ENCODE measurements around the gene PRPF18. TPM values are rescaled to one million over a fixed set of nuclear protein-coding genes. Genes with fewer than 3 reads are reported as not detected.

The PRPF18 gene
- total RNA-seq, 1 experiment from 2014 or later, result 13.4 TPM

DNA sequence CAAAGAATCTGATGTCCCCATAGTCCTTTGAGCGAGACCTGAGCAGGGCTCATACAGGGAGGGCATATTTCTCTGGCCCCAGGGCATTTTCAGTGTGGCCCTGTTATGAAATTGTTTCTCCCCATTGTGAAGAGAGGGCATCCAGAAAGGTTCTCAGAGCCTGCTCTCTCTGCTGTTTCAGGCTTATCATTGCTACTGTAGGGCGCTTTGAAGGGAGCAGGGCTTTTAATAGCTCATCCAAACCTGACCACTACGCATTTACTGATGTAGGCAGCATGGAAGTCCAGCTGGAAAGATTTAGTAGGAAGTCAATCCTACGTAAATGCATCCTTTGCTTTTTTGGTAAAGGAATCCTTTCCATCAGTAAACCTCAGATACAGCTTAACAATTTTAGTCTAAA lies 68.1 kb downstream of the PRPF18 start:
- Mint-ChIP-seq H3K36me3 (peaks cover 5% of the 10 kb centered on the region; the same call in 1 of the 2 replicates), H3K9me3 (no peaks in the 10 kb centered on the region), H3K4me3 (no peak overlapping the region), H3K4me1 (peaks cover 1% of the 10 kb centered on the region), H3K27me3 (ENCODE audit: low read depth) (no peaks in the 10 kb centered on the region), H3K27ac (no peak overlapping the region)
- POLR2A ChIA-PET, result no interaction called here
- DNase-seq (ENCODE audit: low spot score), result no peak
- CTCF ChIA-PET, result interaction anchor here (0.9 kb wide), 1 partner anchor 42 kb away, joined by 3 read pairs; no protein-coding TSS in a partner anchor
- TF ChIP-seq, protein P1, sequence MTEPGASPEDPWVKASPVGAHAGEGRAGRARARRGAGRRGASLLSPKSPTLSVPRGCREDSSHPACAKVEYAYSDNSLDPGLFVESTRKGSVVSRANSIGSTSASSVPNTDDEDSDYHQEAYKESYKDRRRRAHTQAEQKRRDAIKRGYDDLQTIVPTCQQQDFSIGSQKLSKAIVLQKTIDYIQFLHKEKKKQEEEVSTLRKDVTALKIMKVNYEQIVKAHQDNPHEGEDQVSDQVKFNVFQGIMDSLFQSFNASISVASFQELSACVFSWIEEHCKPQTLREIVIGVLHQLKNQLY (CRISPR knock-in tag; IDR thresholded peaks at IDR 0.05), result no peak
- TF ChIP-seq ATF1 (CRISPR knock-in tag; IDR thresholded peaks at IDR 0.05) (no peak), ZNF396 (CRISPR knock-in tag; IDR thresholded peaks at IDR 0.05; ENCODE audit: borderline replicate concordance) (no peak), KAT7 (CRISPR knock-in tag; IDR thresholded peaks at IDR 0.05; ENCODE audit: borderline replicate concordance) (no peak), ZNF121 (CRISPR knock-in tag; IDR thresholded peaks at IDR 0.05) (no peak), TEAD1 (CRISPR knock-in tag; IDR thresholded peaks at IDR 0.05) (no peak), PRRX2 (CRISPR knock-in tag; IDR thresholded peaks at IDR 0.05) (no peak)
- TF ChIP-seq, protein P2, sequence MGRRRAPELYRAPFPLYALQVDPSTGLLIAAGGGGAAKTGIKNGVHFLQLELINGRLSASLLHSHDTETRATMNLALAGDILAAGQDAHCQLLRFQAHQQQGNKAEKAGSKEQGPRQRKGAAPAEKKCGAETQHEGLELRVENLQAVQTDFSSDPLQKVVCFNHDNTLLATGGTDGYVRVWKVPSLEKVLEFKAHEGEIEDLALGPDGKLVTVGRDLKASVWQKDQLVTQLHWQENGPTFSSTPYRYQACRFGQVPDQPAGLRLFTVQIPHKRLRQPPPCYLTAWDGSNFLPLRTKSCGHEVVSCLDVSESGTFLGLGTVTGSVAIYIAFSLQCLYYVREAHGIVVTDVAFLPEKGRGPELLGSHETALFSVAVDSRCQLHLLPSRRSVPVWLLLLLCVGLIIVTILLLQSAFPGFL (CRISPR knock-in tag; IDR thresholded peaks at IDR 0.05; ENCODE audit: borderline replicate concordance), result no peak
- TF ChIP-seq, protein P3, sequence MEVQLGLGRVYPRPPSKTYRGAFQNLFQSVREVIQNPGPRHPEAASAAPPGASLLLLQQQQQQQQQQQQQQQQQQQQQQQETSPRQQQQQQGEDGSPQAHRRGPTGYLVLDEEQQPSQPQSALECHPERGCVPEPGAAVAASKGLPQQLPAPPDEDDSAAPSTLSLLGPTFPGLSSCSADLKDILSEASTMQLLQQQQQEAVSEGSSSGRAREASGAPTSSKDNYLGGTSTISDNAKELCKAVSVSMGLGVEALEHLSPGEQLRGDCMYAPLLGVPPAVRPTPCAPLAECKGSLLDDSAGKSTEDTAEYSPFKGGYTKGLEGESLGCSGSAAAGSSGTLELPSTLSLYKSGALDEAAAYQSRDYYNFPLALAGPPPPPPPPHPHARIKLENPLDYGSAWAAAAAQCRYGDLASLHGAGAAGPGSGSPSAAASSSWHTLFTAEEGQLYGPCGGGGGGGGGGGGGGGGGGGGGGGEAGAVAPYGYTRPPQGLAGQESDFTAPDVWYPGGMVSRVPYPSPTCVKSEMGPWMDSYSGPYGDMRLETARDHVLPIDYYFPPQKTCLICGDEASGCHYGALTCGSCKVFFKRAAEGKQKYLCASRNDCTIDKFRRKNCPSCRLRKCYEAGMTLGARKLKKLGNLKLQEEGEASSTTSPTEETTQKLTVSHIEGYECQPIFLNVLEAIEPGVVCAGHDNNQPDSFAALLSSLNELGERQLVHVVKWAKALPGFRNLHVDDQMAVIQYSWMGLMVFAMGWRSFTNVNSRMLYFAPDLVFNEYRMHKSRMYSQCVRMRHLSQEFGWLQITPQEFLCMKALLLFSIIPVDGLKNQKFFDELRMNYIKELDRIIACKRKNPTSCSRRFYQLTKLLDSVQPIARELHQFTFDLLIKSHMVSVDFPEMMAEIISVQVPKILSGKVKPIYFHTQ (CRISPR knock-in tag; IDR thresholded peaks at IDR 0.05), result no peak
- TF ChIP-seq, protein P4, sequence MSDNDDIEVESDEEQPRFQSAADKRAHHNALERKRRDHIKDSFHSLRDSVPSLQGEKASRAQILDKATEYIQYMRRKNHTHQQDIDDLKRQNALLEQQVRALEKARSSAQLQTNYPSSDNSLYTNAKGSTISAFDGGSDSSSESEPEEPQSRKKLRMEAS (CRISPR knock-in tag; IDR thresholded peaks at IDR 0.05), result no peak
- TF ChIP-seq, protein P5, sequence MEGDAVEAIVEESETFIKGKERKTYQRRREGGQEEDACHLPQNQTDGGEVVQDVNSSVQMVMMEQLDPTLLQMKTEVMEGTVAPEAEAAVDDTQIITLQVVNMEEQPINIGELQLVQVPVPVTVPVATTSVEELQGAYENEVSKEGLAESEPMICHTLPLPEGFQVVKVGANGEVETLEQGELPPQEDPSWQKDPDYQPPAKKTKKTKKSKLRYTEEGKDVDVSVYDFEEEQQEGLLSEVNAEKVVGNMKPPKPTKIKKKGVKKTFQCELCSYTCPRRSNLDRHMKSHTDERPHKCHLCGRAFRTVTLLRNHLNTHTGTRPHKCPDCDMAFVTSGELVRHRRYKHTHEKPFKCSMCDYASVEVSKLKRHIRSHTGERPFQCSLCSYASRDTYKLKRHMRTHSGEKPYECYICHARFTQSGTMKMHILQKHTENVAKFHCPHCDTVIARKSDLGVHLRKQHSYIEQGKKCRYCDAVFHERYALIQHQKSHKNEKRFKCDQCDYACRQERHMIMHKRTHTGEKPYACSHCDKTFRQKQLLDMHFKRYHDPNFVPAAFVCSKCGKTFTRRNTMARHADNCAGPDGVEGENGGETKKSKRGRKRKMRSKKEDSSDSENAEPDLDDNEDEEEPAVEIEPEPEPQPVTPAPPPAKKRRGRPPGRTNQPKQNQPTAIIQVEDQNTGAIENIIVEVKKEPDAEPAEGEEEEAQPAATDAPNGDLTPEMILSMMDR (IDR thresholded peaks at IDR 0.05), result no peak
- TF ChIP-seq, protein P6, sequence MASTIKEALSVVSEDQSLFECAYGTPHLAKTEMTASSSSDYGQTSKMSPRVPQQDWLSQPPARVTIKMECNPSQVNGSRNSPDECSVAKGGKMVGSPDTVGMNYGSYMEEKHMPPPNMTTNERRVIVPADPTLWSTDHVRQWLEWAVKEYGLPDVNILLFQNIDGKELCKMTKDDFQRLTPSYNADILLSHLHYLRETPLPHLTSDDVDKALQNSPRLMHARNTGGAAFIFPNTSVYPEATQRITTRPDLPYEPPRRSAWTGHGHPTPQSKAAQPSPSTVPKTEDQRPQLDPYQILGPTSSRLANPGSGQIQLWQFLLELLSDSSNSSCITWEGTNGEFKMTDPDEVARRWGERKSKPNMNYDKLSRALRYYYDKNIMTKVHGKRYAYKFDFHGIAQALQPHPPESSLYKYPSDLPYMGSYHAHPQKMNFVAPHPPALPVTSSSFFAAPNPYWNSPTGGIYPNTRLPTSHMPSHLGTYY (CRISPR knock-in tag; IDR thresholded peaks at IDR 0.05), result no peak
- TF ChIP-seq, protein P7, sequence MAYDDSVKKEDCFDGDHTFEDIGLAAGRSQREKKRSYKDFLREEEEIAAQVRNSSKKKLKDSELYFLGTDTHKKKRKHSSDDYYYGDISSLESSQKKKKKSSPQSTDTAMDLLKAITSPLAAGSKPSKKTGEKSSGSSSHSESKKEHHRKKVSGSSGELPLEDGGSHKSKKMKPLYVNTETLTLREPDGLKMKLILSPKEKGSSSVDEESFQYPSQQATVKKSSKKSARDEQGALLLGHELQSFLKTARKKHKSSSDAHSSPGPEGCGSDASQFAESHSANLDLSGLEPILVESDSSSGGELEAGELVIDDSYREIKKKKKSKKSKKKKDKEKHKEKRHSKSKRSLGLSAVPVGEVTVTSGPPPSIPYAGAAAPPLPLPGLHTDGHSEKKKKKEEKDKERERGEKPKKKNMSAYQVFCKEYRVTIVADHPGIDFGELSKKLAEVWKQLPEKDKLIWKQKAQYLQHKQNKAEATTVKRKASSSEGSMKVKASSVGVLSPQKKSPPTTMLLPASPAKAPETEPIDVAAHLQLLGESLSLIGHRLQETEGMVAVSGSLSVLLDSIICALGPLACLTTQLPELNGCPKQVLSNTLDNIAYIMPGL (CRISPR knock-in tag; IDR thresholded peaks at IDR 0.05), result no peak
- no peak for ATAC-seq

DNA sequence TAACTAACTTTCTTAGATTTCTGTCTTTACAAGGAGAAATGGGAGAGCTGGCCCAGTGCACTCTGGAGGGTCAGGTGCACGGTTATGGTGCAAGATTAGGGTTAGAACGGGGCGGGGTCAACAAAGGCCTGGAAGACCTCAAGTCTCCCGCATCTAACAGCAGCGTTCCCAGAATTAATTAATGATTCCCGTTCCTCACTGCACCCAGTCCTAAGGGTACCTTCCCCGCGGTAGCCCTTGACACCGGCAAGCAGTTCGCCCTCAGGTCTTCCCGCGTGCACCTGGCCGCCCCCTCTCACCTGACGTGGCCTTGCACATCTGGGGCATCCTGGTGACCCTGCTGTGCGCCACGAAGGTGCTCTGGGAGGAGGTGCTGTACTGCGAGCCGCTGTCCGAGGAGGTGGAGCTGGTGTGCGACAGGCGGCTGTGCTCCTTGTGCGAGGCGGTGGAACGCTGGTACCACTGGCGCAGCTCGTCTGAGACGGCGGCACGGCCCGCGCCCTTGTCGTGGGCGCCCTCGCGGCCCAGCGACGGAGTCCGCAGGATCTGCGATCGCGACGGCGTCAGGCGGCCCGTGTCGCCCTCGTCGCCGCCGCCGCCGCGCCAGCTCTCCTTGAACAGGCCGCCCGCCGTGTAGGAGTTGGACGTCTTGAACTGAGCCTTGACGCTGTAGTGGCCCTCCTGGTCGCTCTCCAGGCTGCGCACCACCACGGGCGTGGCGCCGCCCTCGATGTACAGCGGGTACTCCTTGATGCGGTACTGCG lies 69.8 kb downstream of the PRPF18 start:
- H3K4me3 Mint-ChIP-seq, result no peak overlapping the region
- no peak overlapping the region for H3K27ac Mint-ChIP-seq
- H3K4me1 Mint-ChIP-seq, result peaks cover 13% of the 10 kb centered on the region
- POLR2A ChIA-PET, result no interaction called here
- DNase-seq (ENCODE audit: low spot score) (no peak), ATAC-seq (no peak)
- no peaks in the 10 kb centered on the region for H3K9me3 Mint-ChIP-seq
- CTCF ChIA-PET, result no interaction called here
- TF ChIP-seq SOX15 (CRISPR knock-in tag; IDR thresholded peaks at IDR 0.05) (no peak), FOXP1 (CRISPR knock-in tag; IDR thresholded peaks at IDR 0.05; ENCODE audit: borderline replicate concordance) (0 out of 2 replicates have a peak, but pooled peaks have one; percentile 43)
- peaks cover 5% of the 10 kb centered on the region; the same call in 1 of the 2 replicates for H3K36me3 Mint-ChIP-seq
- no peaks in the 10 kb centered on the region for H3K27me3 Mint-ChIP-seq (ENCODE audit: low read depth)
